Fibroblast of lung (primary cell): ENCODE data around the gene COA6.

ENCODE experiments used
- CTCF ChIP-seq, 2 donors: IDR thresholded peaks in 1 of 2; conservative IDR thresholded peaks in 1 of 2; 1 replicate in 1 of 2; 2 replicates in 1 of 2; pipeline ENCODE4 v1.5.1; 2011 to 2012; ENCODE audit warnings: low read length in 2 of 2, control low read depth in 1 of 2, inconsistent platforms in 1 of 2, low read depth in 1 of 2, mild to moderate bottlenecking in 1 of 2
- EZH2 ChIP-seq: IDR thresholded peaks from 2 replicates; pipeline ENCODE4 v1.5.1; 2012; ENCODE audit warnings: low read length, control low read depth, mild to moderate bottlenecking; ENCODE audit errors: missing control alignments

DNA sequence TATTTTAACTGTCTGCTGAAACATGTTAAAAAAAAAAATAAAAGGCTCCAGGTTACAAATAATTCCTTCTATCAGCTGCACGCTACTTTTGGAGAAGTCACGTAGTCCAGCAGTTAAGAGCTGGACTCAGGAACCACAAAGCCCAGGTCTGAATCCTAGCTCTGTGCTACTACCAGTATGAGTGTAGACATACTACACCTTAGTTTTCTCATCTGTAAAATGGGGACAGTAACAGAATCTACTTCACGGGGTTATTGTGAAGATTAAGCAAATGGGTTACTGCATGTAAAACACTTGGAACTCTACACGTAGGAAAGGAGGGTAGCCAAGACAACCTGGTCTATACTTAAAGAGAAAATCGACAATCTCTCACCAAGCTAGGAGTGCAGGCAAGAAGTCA, 57.4 kb downstream of the COA6 start:
- no peak for TF ChIP-seq CTCF (conservative IDR thresholded peaks at IDR 0.05 in 1 of 2, IDR thresholded peaks at IDR 0.05 in 1 of 2; ENCODE audit: low read depth in 1 of 2, low read length in 2 of 2)
- no peak for TF ChIP-seq EZH2
